HAP-1 (cell line): Measurements from ENCODE around the gene NCKAP5.

ENCODE experiments used
- DNase-seq, 2 experiments: peaks; one replicate each; pipeline ENCODE4 v3.0.0-alpha.2; 2016 to 2020; ENCODE audit warnings: low spot score in 2 of 2
- H3K27me3 ChIP-seq: fragments of 250-450 bp; sonication (Bioruptor Pico); 2 replicates; pipeline ENCODE4 v1.5.1; 2020; ENCODE audit warnings: low read depth, mild to moderate bottlenecking, moderate library complexity
- H3K36me3 ChIP-seq: fragments of 250-450 bp; sonication (Bioruptor Pico); replicated peaks from 2 replicates; pipeline ENCODE4 v1.5.1; 2020; ENCODE audit warnings: mild to moderate bottlenecking
- H3K4me1 ChIP-seq: fragments of 250-450 bp; sonication (Bioruptor Pico); 2 replicates; pipeline ENCODE4 v1.5.1; 2020; ENCODE audit warnings: mild to moderate bottlenecking
- H3K4me3 ChIP-seq: fragments of 250-450 bp; sonication (Bioruptor Pico); 2 replicates; pipeline ENCODE4 v1.5.1; 2020; ENCODE audit warnings: mild to moderate bottlenecking, moderate library complexity
- H3K9me3 ChIP-seq: fragments of 250-450 bp; sonication (Bioruptor Pico); 2 replicates; pipeline ENCODE4 v1.5.1; 2020; ENCODE audit warnings: mild to moderate bottlenecking, moderate library complexity
- in situ Hi-C: fragments of 300-500 bp; cut with MboI; formaldehyde crosslinking; loops from 3 replicates; pipeline ENCODE4 v1.14.3; 2020; ENCODE audit warnings: low sequenced_read_pairs, inconsistent platforms, mixed read lengths

NCKAP5 gene

DNA sequence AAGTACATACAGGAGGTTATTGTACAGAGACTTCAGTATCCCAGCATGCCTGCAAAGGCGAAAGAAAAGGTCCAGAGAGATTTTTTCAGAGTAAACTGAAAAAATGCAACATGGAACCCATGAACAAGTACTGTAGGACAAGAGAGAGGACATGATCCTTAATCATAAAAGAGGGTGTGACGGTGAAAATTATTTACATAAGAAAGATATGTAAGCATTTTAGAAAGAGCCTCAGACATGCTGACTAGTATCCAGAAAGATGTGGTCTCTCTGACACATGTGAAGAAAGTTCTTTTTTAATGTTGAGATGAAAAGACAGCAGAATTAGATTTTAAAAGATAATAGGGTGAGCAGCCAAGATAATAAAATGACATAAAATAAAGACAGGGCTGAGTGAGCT, 262.0 kb downstream of the NCKAP5 start:
- Histone ChIP-seq H3K4me3 (no peak overlapping the region), H3K36me3 (no peaks in the 10 kb centered on the region), H3K4me1 (peaks cover 15% of the 10 kb centered on the region), H3K27me3 (no peaks in the 10 kb centered on the region), H3K9me3 (0 out of 2 replicates have a peak, but pooled peaks cover 5% of the 10 kb centered on the region)
- peak in 1 of 2 experiments; percentile 31 for DNase-seq
- in situ Hi-C loops = no loop called here

DNA sequence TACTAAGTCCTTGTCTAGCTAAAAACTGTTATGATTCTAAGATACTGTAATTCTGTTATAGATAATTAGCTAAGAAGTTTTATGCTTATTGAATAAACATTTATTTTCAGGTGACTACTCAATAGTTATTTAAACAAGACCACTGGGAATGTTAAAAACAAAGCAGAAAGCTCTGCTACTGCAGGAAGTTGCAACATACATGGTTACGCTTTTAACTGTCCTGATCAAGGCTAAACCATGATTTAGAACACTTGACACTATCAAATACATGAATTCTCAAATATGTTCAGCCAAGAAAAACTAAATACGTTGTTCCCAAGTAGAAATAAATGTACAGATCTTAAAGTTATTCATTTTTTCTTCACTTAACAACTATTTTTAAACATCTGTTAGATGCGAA, 263.9 kb downstream of the NCKAP5 start:
- in situ Hi-C loops = no loop called here
- no peaks in the 10 kb centered on the region for H3K36me3 ChIP-seq

DNA sequence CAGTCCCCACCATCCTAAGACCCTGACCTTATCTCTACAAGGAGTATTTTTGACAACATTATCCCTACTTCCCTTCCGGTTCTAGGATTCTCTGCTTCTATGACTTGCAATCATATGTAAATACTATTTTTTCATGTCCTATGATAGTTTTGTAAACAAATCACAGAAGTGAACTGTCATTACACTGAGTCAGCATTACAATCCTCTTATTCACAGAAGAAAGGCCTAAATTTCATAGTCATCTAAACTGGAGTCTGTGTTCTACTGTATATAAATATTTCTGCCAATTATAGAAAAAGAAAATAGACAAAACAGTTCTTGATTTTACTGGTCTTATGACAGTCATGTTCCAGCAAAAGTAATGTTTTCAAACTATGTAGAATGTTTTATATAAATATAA, 265.1 kb downstream of the NCKAP5 start:
- Histone ChIP-seq H3K4me3 (no peak overlapping the region), H3K36me3 (no peaks in the 10 kb centered on the region), H3K9me3 (no peaks in the 10 kb centered on the region), H3K4me1 (peaks cover 20% of the 10 kb centered on the region), H3K27me3 (no peaks in the 10 kb centered on the region)
- no peak for DNase-seq
- in situ Hi-C loops = no loop called here

More for the DNA sequence above, 263.9 kb downstream of the NCKAP5 start:
- Histone ChIP-seq H3K9me3 (no peaks in the 10 kb centered on the region), H3K4me1 (peaks cover 15% of the 10 kb centered on the region), H3K4me3 (no peak overlapping the region), H3K27me3 (no peaks in the 10 kb centered on the region)
- no peak for DNase-seq

DNA sequence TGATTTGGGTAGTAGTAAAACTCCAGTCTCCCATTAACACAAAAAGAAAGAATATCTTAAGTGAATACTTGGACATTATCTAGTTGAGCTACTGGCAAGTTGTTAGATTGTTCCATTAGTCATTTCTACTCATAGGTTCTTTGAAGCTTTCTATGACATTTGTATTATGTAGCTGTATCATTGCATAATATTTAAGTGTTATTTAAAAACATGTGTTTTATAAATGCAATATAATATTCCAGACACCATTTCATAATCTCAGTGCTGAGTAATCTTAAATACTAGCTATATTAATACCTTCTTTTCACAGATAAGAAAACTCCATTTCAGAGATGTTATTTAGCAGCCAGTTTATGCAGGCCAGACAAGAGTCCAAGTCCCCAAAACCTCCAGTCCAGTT, 271.9 kb downstream of the NCKAP5 start:
- in situ Hi-C loops = no loop called here
- H3K27me3 ChIP-seq = no peaks in the 10 kb centered on the region

DNA sequence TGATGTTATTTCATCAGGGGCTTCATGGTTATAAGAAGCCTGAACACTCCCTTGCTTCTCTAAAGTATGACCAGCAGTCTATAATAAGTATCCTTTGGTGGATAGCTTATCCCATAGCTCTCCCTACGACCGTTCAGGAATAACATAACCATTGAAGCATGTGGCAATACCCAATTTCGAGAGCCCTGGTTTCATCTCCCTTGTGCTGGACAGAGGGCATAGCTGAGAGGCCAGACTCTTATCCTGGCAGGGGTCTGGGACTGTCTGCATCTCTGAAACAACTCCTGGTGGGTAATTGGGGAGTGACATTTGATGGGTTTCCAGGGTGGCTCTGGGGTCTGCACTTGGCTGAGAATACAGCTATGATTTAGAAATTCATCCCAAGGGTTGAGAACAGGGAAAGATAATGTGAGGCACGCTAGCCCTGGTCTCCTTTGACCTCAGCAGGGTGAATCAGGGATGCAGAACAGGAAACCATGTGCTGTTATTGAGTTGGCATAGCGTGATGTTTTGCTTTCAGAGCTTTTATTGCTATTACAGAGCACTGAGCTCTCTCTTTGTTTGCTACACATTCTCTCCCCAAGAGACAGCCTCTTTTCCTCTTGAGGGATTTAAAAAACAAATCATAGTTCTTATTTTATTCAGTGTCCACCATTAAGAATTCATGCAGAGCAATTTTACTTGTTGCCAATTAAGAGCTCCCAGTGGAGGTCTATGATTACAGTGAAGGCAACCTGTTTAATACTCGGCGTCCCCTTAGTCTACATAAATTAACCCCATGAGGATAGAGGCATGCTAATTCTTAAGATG, 274.5 kb downstream of the NCKAP5 start:
- no peak for DNase-seq
- H3K4me1 ChIP-seq = peaks cover 18% of the 10 kb centered on the region
- in situ Hi-C loops = no loop called here
- no peaks in the 10 kb centered on the region; the same call in 1 of the 2 replicates for H3K9me3 ChIP-seq
- no peaks in the 10 kb centered on the region for H3K36me3 ChIP-seq
- no peak overlapping the region for H3K4me3 ChIP-seq
- H3K27me3 ChIP-seq = no peaks in the 10 kb centered on the region

More for the DNA sequence above, 271.9 kb downstream of the NCKAP5 start:
- no peak overlapping the region for H3K4me3 ChIP-seq
- H3K4me1 ChIP-seq = peaks cover 18% of the 10 kb centered on the region
- DNase-seq = no peak
- H3K9me3 ChIP-seq = no peaks in the 10 kb centered on the region; the same call in 1 of the 2 replicates
- H3K36me3 ChIP-seq = no peaks in the 10 kb centered on the region

DNA sequence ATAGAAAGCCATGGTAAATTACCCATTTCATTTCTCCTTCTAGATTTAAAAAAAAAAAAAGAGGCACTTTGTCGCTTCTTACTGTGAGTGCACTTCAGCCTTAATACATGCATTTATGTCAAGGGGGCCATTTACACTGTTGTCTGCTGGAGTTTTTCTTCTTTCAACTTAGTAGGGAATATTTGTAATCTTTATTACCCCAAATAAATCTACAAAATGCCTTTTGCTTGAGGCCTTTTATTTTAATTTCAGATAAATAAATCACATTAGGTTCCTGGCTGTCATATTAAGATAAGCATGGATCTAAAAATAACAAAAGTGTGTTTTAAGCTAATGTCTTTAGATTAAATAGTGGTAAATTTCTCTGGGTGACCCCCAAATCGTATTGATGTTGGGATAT, 276.0 kb downstream of the NCKAP5 start:
- in situ Hi-C loops = no loop called here
- Histone ChIP-seq H3K4me3 (no peak overlapping the region), H3K27me3 (no peaks in the 10 kb centered on the region)

DNA sequence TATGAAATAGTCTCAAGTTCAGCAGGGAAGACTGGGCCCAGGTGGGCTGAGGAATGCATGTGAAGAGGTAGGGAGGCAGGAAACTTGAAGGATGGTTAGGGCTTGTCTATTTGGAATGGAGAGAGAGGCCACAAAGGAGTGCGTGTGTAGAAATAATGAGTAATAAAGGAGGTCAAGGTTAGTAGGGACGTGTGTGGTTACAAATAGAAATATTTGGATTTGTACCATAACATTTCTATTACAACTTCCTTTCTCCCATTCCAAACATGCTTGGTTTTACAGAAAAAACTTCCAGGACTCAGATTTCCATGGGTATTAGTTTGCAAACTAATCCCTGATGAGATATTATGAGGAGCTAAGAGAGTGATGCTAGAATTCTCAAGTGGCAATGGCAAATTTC, 280.6 kb downstream of the NCKAP5 start:
- in situ Hi-C loops = no loop called here
- DNase-seq = no peak
- H3K4me3 ChIP-seq = no peak overlapping the region
- no peaks in the 10 kb centered on the region for H3K27me3 ChIP-seq
- peaks cover 12% of the 10 kb centered on the region for H3K4me1 ChIP-seq
- H3K9me3 ChIP-seq = no peaks in the 10 kb centered on the region
- no peaks in the 10 kb centered on the region for H3K36me3 ChIP-seq

More for the DNA sequence above, 276.0 kb downstream of the NCKAP5 start:
- no peaks in the 10 kb centered on the region for H3K9me3 ChIP-seq
- H3K4me1 ChIP-seq = peaks cover 8% of the 10 kb centered on the region
- no peaks in the 10 kb centered on the region for H3K36me3 ChIP-seq
- DNase-seq = no peak

DNA sequence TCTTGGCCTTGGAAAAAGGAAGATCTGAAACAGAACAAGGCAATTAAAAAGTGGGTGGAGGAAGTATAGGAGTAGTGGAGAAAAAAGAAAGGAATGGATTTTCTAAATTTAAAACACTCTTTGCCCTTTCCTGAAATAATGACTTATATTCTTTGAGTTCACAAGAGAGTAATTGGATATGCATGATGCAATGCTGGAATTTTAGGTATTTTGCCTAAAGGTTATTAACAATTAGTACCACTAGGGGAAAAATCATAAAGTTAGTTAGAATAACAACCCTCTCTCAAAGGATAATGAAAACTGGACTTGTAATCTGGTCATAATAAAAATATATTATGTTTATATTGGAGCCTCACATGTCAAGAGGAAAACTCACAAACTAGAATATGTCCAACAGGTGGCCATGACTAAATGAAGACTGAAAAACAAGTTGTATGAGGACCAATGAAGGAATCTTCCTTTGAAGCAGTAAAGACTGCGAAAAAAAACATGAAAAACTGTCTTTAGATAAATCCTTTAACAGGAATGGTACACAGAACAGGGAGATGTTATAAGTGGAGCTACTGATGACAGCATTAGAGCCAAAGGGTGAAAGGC, 281.8 kb downstream of the NCKAP5 start:
- no peaks in the 10 kb centered on the region for H3K27me3 ChIP-seq
- in situ Hi-C loops = no loop called here
- H3K36me3 ChIP-seq = no peaks in the 10 kb centered on the region
- no peaks in the 10 kb centered on the region for H3K9me3 ChIP-seq
- peak in 1 of 2 experiments; percentile 60 for DNase-seq
- no peak overlapping the region for H3K4me3 ChIP-seq
- peaks cover 12% of the 10 kb centered on the region for H3K4me1 ChIP-seq

DNA sequence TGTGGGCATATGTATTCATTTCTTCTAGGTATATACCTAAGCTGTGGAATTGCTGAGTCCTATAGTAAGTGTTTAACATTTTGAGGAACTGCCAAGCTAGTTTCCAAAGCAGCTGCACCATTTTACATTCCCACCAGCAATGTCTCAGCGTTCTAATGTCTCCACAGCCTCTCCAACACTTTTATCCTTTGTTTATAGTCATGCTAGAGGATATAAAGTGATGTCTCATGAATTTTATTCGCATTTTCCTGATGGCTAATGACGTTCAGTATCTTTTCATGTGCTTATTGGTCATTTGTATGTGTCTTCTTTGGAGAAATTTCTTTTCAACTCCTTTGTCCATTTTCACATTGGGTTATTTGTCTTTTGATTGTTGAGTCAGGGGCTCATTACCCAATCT, 295.2 kb downstream of the NCKAP5 start:
- Histone ChIP-seq H3K27me3 (no peaks in the 10 kb centered on the region), H3K9me3 (no peaks in the 10 kb centered on the region), H3K36me3 (no peaks in the 10 kb centered on the region), H3K4me1 (peaks cover 8% of the 10 kb centered on the region), H3K4me3 (no peak overlapping the region)
- in situ Hi-C loops = no loop called here
- DNase-seq = no peak

DNA sequence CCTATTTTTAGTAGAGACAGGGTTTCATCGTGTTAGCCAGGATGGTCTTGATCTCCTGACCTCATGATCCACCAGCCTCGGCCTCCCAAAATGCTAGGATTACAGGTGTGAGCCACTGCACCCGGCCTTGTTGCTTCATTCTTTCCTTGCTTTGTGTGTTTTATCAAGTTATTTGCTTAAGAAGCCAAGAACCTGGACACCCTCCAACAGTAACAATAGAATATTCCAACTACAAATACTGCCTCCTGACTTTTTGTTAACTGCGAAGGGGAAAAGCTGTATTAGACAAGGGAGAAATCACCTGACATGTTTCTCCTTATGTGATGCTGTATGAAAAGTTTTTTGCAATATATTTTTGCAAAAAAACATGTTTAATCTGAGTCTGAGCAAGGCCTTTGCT, 297.2 kb downstream of the NCKAP5 start:
- Histone ChIP-seq H3K4me3 (no peak overlapping the region), H3K4me1 (peaks cover 8% of the 10 kb centered on the region), H3K27me3 (no peaks in the 10 kb centered on the region), H3K36me3 (no peaks in the 10 kb centered on the region), H3K9me3 (no peaks in the 10 kb centered on the region)
- DNase-seq = no peak
- in situ Hi-C loops = no loop called here

DNA sequence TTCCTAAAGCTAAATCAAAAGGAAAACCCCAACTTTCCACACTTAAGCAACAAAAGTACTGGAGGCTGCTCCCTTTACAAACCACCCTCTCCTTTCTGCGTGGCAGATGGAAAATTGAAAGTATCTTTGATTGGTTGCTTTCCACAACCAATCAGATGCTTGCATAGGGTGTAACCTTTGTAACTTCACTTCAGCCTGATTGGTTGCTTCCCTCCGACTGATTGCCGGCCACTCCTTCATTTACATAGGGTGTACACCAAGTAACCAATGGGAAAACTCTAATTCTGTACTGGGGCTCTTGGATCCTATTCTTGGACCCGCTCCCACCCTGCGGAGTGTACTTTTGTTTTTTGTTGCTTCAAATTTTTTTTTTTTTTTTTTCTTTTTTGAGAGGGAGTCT, 297.7 kb downstream of the NCKAP5 start:
- no peaks in the 10 kb centered on the region for H3K27me3 ChIP-seq
- no peak overlapping the region for H3K4me3 ChIP-seq
- in situ Hi-C loops = no loop called here
- H3K36me3 ChIP-seq = no peaks in the 10 kb centered on the region
- H3K4me1 ChIP-seq = peaks cover 9% of the 10 kb centered on the region
- no peak for DNase-seq
- H3K9me3 ChIP-seq = no peaks in the 10 kb centered on the region

DNA sequence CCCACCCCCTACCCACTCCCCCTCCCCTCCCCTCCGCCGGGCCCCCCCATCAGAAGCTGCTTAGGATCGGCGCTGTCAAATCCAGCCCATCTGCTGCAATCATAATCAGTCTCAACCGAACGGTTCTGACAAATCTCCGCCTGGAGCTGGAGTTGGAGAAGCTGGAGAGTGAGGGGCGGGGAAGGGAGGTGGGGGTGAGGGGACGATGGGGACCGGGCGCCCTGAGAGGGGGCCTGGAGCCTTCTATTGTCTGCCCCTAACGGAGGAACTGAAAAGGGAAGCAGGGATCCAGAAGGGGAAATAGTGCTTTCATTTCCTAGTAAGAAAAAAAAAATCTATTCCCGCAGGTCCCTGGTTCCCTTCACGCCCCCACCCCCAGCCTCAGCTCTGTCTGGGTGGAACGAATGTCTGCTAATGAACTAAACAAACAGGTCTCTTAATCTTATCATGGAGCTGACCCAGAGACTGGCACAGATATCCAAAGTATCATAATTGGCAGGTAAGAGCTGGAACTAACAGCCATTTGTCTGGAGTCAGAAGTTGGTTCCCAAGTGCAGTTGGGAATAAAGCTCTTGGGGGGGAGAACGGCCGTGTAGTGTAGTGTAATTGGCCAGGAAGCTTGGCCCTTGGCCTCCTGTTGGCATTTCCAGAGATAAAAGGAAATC, 301.2 kb downstream of the NCKAP5 start:
- H3K36me3 ChIP-seq = no peaks in the 10 kb centered on the region
- in situ Hi-C loops = no loop called here
- DNase-seq = no peak
- H3K27me3 ChIP-seq = no peaks in the 10 kb centered on the region
- no peaks in the 10 kb centered on the region for H3K9me3 ChIP-seq
- H3K4me1 ChIP-seq = peaks cover 24% of the 10 kb centered on the region
- H3K4me3 ChIP-seq = no peak overlapping the region

DNA sequence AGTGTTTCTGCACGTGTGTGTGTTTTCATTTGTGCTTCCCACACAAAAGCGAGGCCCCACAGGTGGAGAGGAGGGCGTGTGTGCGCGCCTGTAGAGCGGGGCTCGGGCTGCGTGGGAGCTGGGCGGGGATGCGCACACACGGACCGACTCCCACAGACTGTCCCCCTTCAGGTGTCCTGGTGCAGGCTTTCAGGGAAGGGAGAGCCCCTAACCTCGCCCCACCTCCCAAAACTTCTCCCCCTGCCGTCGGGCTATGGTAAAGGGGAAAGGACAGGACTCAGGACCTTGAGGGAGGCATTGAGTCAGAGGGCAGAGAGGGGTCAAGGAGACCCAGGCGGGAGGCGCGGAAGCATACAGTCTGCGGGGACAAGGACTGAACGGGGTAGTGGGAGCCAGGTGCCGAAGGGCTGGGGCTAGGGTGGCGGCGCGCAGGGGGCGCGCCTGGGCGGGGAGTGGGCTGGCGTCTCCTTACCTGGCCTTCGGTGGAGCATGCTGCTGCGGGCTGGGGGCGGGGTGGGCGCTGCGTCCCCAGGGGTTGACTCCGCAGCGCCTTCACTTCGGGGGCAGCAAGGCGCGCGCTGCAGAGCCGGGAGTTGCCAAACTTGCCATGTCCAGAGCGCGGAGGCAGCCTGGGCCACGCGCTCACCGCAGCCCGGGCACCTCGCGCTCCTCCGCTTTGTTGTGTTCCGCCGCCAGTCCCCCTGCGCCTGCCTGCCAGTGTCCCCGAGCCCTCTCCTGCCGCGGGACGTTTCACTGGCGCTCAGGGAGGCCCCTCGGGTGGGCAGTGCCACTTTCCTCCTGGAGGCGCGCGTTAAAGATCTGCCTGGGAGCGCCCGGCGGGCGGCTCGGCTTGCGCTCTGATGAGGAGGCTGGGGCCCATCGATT, 302.0 kb downstream of the NCKAP5 start:
- in situ Hi-C loops = no loop called here
- Histone ChIP-seq H3K9me3 (no peaks in the 10 kb centered on the region), H3K36me3 (no peaks in the 10 kb centered on the region), H3K4me1 (peaks cover 24% of the 10 kb centered on the region), H3K4me3 (no peak overlapping the region), H3K27me3 (no peaks in the 10 kb centered on the region)
- DNase-seq = no peak
